Fibroblast of pulmonary artery (primary cell): Measurements from ENCODE around the gene SLC16A6.
"Not testable (repeated sequence)": the region's sequence is repeated elsewhere in the genome, so short reads cannot be mapped to it uniquely, and the experiment has no call there.

ENCODE experiments used
- DNase-seq: peaks from one replicate; pipeline ENCODE4 v3.0.0-alpha.2; 2010; ENCODE audit warnings: low read depth
- H3K4me3 ChIP-seq: replicated peaks from 2 replicates; pipeline ENCODE4 v1.5.1; 2011; ENCODE audit warnings: low read depth, mild to moderate bottlenecking, control low read depth, low read length, moderate library complexity
- CTCF ChIP-seq: IDR thresholded peaks from 2 replicates; pipeline ENCODE4 v1.5.1; 2011; ENCODE audit warnings: mild to moderate bottlenecking, control low read depth, low read length, inconsistent platforms; ENCODE audit errors: missing control alignments

SLC16A6 gene

GRCh38 chr17:68238871-68239253, 52.1 kb downstream of the SLC16A6 start:
- no peak for DNase-seq
- no peak overlapping the region for H3K4me3 ChIP-seq
- TF ChIP-seq CTCF: no peak

DNA sequence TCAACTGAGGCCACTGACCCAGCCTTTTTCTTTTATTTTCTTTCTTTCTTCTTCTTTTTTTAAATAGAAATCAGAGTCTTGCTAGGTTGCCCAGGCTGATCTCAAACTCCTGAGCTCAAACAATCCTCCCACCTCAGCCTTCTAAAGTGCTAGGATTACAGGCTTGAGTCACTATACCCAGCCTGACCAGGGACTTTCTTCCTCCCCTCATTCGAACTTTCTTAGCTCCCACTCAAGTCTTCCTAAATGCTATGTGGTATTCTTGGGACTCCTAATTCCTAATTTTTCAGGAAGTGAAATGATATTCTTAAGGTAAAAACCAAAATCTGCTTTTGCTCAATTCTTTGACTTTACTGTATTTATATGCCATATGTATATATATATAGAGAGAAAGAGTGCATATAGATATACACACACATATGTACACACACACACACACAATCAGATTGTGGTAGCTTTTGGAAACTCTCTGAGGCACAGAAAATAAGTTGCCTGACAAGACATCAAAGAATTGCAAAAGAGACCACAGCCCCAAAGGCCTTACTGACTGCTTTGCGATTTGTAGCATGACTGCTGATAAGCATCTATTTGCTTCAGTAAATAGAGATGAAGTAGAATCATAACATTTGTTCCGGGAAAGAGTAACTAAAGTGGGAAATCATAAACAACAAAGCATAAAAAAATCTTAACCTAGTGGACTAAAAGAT, 52.6 kb downstream of the SLC16A6 start:
- TF ChIP-seq CTCF: no peak
- H3K4me3 ChIP-seq: no peak overlapping the region
- DNase-seq: no peak

GRCh38 chr17:68237369-68238163, 53.4 kb downstream of the SLC16A6 start:
- not testable (repeated sequence) for H3K4me3 ChIP-seq, DNase-seq

DNA sequence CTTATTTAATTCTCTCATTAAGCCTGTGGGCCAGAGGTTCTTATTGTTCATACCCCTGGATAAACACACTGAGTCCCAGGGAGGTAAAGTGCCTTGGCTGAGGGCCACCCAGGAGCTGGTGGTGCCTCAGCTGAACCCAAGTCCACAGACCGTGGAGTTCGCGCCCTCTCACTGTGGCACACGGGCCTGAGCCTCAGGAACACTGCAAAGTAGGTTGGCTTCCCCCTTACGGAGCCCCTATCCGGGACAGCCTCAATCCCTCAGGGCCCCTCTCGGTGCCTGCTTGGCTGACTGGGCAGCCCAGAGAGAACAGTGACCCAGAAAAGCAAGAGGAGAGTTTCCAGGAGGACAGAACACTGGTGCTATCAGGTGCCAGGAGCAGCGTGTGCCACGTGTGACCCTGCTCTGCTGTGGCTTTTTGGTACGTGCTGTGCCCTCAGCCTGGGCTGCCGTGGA, 55.6 kb downstream of the SLC16A6 start:
- not testable (repeated sequence) for H3K4me3 ChIP-seq, DNase-seq

DNA sequence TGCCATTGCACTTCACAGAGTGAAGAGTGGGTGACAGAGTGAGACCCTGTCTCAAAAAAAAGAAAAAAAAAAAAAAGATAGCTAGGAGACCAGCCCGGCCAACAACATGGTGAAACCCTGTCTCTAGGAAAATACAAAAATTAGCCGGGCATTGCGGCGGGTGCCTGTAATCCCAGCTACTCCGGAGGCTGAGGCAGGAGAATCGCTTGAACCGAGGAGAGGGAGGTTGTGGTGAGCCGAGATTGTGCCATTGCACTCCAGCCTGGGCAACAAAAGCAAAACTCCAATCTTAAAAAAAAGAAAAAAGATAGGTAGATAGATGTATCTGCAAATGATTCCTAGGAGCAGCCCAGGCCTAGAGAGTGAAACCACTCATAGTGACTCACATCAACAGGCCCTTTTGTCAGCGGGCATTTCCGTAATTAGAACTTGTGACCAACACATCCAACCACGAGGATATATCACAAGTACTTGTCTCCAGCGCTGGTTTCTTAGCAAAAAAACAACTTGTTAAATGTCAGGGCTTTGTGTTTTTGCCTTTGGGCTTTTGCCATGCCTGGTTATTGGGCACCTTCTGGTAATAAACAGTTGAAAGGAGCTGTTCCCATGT, 56.1 kb downstream of the SLC16A6 start:
- peak; percentile 60 for DNase-seq
- H3K4me3 ChIP-seq: not testable (repeated sequence)

DNA sequence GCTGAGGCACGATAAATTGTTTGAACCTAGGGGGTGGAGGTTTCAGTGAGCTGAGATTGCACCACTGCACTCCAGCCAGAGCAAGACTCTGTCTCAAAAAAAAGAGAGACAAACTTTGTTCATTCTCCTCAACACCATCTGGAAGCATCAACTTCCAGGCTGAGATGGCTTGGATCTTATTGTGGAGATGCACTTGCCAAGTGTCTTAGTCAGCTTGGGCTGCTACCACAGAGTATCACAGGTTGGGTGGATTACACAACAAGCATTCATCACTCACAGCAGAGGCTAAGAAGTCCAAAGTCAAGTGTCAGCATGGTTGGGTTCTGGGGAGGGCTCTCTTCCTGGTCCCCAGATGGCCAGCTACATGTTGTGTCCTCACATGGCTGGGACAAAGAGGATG, 58.2 kb downstream of the SLC16A6 start:
- peak; percentile 26 for DNase-seq
- not testable (repeated sequence) for H3K4me3 ChIP-seq

- no peak for TF ChIP-seq CTCF
- no peak for DNase-seq
- no peak overlapping the region for H3K4me3 ChIP-seq
Observed at GRCh38 chr17:68231541-68231940, 59.4 kb downstream of the SLC16A6 start.

- DNase-seq: not testable (repeated sequence)
Observed at GRCh38 chr17:68231131-68231530, 59.8 kb downstream of the SLC16A6 start.

GRCh38 chr17:68229619-68230018, 61.3 kb downstream of the SLC16A6 start:
- no peak overlapping the region for H3K4me3 ChIP-seq
- no peak for TF ChIP-seq CTCF
- DNase-seq: no peak

More at GRCh38 chr17:68231131-68231530, 59.8 kb downstream of the SLC16A6 start:
- not testable (repeated sequence) for H3K4me3 ChIP-seq
